Skeletal muscle tissue (tissue), 4 donors: ENCODE data around the gene NOTCH1. TPM values are rescaled to one million over a fixed set of nuclear protein-coding genes. Genes with fewer than 3 reads are reported as not detected.

Source experiments
- H3K27ac ChIP-seq: one replicate; pipeline ENCODE4 v1.7.0; 2013; ENCODE audit warnings: mild to moderate bottlenecking, low read depth, low read length, inconsistent platforms
- H3K27me3 ChIP-seq, 3 donors: one replicate each; pipeline ENCODE4 v1.7.0; 2013; ENCODE audit warnings: low read length in 3 of 3; ENCODE audit not compliant: control insufficient read depth in 3 of 3, insufficient read depth in 3 of 3
- H3K36me3 ChIP-seq, 3 donors: one replicate each; pipeline ENCODE4 v1.7.0; 2013; ENCODE audit warnings: low read length in 3 of 3; ENCODE audit not compliant: control insufficient read depth in 3 of 3, insufficient read depth in 3 of 3
- H3K4me1 ChIP-seq, 3 donors: one replicate each; pipeline ENCODE4 v1.7.0; 2013; ENCODE audit warnings: low read length in 3 of 3, mild to moderate bottlenecking in 3 of 3; ENCODE audit not compliant: control insufficient read depth in 3 of 3, insufficient read depth in 3 of 3
- H3K4me3 ChIP-seq, 3 donors: one replicate each; pipeline ENCODE4 v1.7.0; 2013; ENCODE audit warnings: low read length in 3 of 3
- H3K9ac ChIP-seq, 3 donors: one replicate each; pipeline ENCODE4 v1.7.0; 2013; ENCODE audit warnings: low read length in 3 of 3, mild to moderate bottlenecking in 3 of 3, moderate library complexity in 2 of 3, low read depth in 1 of 3
- H3K9me3 ChIP-seq, 3 donors: one replicate each; pipeline ENCODE4 v1.7.0; 2013; ENCODE audit warnings: low read length in 3 of 3; ENCODE audit not compliant: control insufficient read depth in 3 of 3
- total RNA-seq: library from RNA; depleted of rRNA; stranded (reverse); fragments of >200 nt; gene quantifications from one replicate; pipeline ENCODE4 v1.2.3, GENCODE V29; 2014
- donor health status: Osteomylitis.

NOTCH1 gene
- total RNA-seq, 1 donor from 2014 or later = 69.4 TPM

- H3K4me1 ChIP-seq = peaks cover 25 to 48% (median 38%) of the 10 kb centered on the region in 3 donors
Measured at GRCh38 chr9:136570916-136571315, 25.1 kb upstream of the NOTCH1 start.

GRCh38 chr9:136570191-136570845, 24.5 kb upstream of the NOTCH1 start:
- Histone ChIP-seq H3K36me3 (no peaks in the 10 kb centered on the region), H3K27ac (no peak overlapping the region), H3K9ac (no peak overlapping the region), H3K27me3 (peaks cover 0 to 6% (median 0%) of the 10 kb centered on the region in 3 donors), H3K4me1 (peaks cover 26 to 52% (median 44%) of the 10 kb centered on the region in 3 donors), H3K9me3 (no peaks in the 10 kb centered on the region), H3K4me3 (no peak overlapping the region)

More at GRCh38 chr9:136570916-136571315, 25.1 kb upstream of the NOTCH1 start:
- Histone ChIP-seq H3K9me3 (no peaks in the 10 kb centered on the region), H3K27ac (no peak overlapping the region), H3K4me3 (no peak overlapping the region), H3K36me3 (no peaks in the 10 kb centered on the region), H3K27me3 (peaks cover 0 to 6% (median 0%) of the 10 kb centered on the region in 3 donors), H3K9ac (no peak overlapping the region)

- no peaks in the 10 kb centered on the region for H3K9me3 ChIP-seq
- no peaks in the 10 kb centered on the region for H3K36me3 ChIP-seq
- H3K27me3 ChIP-seq = peaks cover 0 to 6% (median 0%) of the 10 kb centered on the region in 3 donors
- no peak overlapping the region for H3K9ac ChIP-seq
- H3K4me1 ChIP-seq = peaks cover 33 to 58% (median 51%) of the 10 kb centered on the region in 3 donors
- H3K4me3 ChIP-seq = peak overlapping the region in 1 of 3 donors; percentile 29
- H3K27ac ChIP-seq = no peak overlapping the region
Measured at GRCh38 chr9:136569526-136570148, 23.8 kb upstream of the NOTCH1 start.

DNA sequence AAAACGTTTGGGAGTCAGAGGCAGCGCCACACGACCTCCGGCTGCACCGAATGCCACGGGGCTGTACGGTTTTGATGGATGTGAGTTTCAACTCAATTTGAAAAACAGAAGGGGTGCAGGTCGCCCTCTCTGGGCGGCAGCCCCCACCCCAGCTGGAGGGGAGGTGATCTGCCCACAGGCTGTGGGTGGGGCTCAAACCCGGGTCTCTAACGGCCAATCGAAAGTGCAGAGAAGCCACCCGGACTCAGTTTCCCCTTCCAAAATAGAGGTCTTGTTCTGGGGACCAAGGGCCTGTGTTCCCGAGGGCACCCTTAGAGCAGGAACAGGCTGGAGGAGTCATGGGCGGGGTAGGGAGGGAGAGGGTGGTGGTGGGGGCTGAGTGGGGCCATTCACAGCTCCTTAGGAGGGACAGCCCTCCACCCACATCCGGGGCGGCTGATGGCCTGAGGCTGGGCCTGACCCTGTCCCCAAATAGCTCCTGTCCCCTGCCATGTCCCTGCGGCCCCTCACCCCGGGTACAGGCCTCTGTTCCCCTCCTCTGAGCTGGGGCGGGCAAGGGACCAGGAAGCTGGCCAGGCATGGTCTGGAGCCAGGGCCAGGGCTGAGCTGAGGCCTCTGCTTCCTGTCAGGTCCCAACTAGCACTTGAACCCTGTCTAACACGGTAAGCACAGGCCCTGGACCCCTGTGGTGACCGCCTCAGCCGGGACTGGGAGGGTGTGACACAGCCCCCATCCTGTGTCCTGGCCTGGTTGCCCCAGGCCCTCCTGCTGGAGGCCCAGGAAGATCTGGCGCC, 22.6 kb upstream of the NOTCH1 start:
- no peak overlapping the region for H3K27ac ChIP-seq
- H3K36me3 ChIP-seq = no peaks in the 10 kb centered on the region
- peak overlapping the region in 1 of 3 donors; percentile 3 for H3K9ac ChIP-seq
- H3K4me1 ChIP-seq = peaks cover 42 to 70% (median 63%) of the 10 kb centered on the region in 3 donors
- H3K4me3 ChIP-seq = peak overlapping the region in 1 of 3 donors; percentile 2
- peaks cover 0 to 6% (median 0%) of the 10 kb centered on the region in 3 donors for H3K27me3 ChIP-seq
- no peaks in the 10 kb centered on the region for H3K9me3 ChIP-seq

- Histone ChIP-seq H3K9me3 (no peaks in the 10 kb centered on the region), H3K9ac (peak overlapping the region in 2 of 3 donors; percentile 8 to 23), H3K27ac (no peak overlapping the region), H3K4me1 (peaks cover 44 to 72% (median 70%) of the 10 kb centered on the region in 3 donors), H3K4me3 (peak overlapping the region in 1 of 3 donors; percentile 2), H3K27me3 (peaks cover 0 to 6% (median 0%) of the 10 kb centered on the region in 3 donors), H3K36me3 (no peaks in the 10 kb centered on the region)
Measured at GRCh38 chr9:136567651-136568287, 21.9 kb upstream of the NOTCH1 start.

DNA sequence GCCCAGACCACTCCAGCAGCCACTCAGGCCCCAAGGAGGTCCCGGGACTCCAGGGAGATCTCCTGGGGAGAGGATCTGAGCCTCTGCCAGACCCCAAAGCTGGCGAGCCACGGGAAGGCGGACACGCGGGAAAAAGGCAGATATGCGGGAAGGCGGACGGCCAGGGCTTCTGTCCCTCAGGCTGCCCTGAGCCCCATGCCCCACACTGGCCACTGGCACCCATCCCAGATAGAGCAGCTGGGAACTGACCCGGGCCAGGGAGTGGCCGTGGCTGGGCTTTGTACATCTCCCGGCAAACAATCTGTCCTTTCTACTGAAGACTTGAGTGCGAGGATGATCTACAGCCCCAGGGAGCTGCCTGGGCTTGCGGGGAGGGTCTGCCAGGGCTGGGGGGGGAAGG, 21.1 kb upstream of the NOTCH1 start:
- Histone ChIP-seq H3K27ac (peak overlapping the region; percentile 47), H3K4me3 (no peak overlapping the region), H3K4me1 (peaks cover 45 to 72% (median 69%) of the 10 kb centered on the region in 3 donors), H3K9me3 (no peaks in the 10 kb centered on the region), H3K27me3 (peaks cover 0 to 6% (median 0%) of the 10 kb centered on the region in 3 donors), H3K9ac (no peak overlapping the region), H3K36me3 (no peaks in the 10 kb centered on the region)

- H3K4me1 ChIP-seq = peaks cover 43 to 68% (median 66%) of the 10 kb centered on the region in 3 donors
- peak overlapping the region; percentile 47 for H3K27ac ChIP-seq
- H3K9ac ChIP-seq = no peak overlapping the region
- H3K4me3 ChIP-seq = no peak overlapping the region
- no peaks in the 10 kb centered on the region for H3K36me3 ChIP-seq
- peaks cover 0 to 6% (median 0%) of the 10 kb centered on the region in 3 donors for H3K27me3 ChIP-seq
- H3K9me3 ChIP-seq = no peaks in the 10 kb centered on the region
Measured at GRCh38 chr9:136566553-136566895, 20.7 kb upstream of the NOTCH1 start.

DNA sequence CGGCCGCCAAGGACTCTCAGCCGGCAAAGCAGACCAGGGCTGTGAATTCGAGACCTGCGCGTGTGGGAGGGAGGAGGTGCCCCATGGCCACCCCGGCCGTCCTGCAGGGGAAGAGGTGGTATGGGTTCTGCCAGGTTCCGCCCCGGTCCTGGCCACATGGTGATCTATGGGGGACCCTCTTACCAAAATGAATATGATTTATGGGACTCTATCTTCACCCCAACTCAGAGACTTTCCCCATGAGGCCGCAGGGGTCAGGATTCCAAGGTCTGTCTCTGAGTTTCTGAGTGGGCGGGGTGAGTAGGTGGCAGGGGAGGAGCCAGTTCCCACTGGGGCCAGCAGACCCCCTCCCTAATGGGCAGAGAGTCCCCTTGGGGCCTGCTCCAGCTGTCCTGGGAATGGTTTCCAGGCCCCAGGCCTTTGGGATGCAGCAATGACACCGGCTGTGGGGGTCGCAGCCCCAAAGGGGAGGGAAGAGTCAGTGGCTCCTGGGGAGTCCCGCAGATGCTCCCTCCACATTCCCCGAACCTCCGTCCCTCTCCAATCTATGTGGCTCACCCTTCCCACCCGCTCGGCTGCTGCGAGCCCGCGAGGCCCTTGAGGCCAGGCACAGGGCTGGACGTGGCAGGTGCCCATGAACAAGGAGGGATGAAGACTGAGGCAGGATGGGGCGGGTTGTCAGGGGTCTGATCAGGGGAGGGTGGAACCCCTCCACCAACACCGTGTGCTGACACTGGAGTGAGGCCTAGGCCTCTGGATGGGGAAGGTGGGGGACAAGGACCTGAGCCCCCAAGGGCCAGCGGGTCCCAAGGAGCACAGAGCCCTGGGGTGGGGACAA, 20.1 kb upstream of the NOTCH1 start:
- Histone ChIP-seq H3K9me3 (no peaks in the 10 kb centered on the region), H3K36me3 (no peaks in the 10 kb centered on the region), H3K27ac (peak overlapping the region; percentile 47), H3K4me1 (peaks cover 43 to 63% (median 62%) of the 10 kb centered on the region in 3 donors), H3K27me3 (peaks cover 0 to 6% (median 0%) of the 10 kb centered on the region in 3 donors), H3K9ac (peak overlapping the region in 1 of 3 donors; percentile 8), H3K4me3 (no peak overlapping the region)
